K562 (cell line): Measurements from ENCODE around the gene PDIA2. TPM values are rescaled to one million over a fixed set of nuclear protein-coding genes. Genes with fewer than 3 reads are reported as not detected.

Experiments used
- ATF2 ChIP-seq: sonication (generic); formaldehyde crosslinking; IDR thresholded peaks from 2 replicates; pipeline ENCODE4 v1.8.1; 2022; ENCODE audit warnings: missing genetic modification reagents
- CBX3 ChIP-seq, 2 experiments: IDR thresholded peaks; 1 replicate in 1 of 2; 2 replicates in 1 of 2; pipeline ENCODE4 v1.6.1; 2012; ENCODE audit warnings: inconsistent platforms in 2 of 2, low read length in 2 of 2, borderline replicate concordance in 1 of 2, control low read depth in 1 of 2
- CREM ChIP-seq: IDR thresholded peaks from 2 replicates; pipeline ENCODE4 v1.6.1; 2014; ENCODE audit warnings: antibody characterized with exemption, low read depth
- HEY1 ChIP-seq: fragments of 250-450 bp; sonication (Bioruptor Pico); IDR thresholded peaks from 2 replicates; pipeline ENCODE4 v1.5.0; 2020; ENCODE audit warnings: mild to moderate bottlenecking, moderate library complexity, borderline replicate concordance
- HMBOX1 ChIP-seq: sonication (generic); IDR thresholded peaks from 2 replicates; pipeline ENCODE4 v1.6.1; 2016
- HNRNPUL1 ChIP-seq: fragments of 200-400 bp; formaldehyde crosslinking; IDR thresholded peaks from 2 replicates; pipeline ENCODE4 v1.6.1; 2017; ENCODE audit warnings: low read length
- HOXB6 ChIP-seq: fragments of 250-450 bp; sonication (Bioruptor Pico); IDR thresholded peaks from 2 replicates; pipeline ENCODE4 v1.5.1; 2022; ENCODE audit warnings: mild to moderate bottlenecking, borderline replicate concordance
- MAX ChIP-seq: sonication (generic); formaldehyde crosslinking; IDR thresholded peaks from 2 replicates; pipeline ENCODE4 v1.9.0; 2022; ENCODE audit warnings: mild to moderate bottlenecking, missing genetic modification reagents
- PHF20 ChIP-seq: fragments of 450-650 bp; IDR thresholded peaks from 2 replicates; pipeline ENCODE4 v1.6.1; 2018; ENCODE audit not compliant: partially characterized antibody
- PTBP1 ChIP-seq: fragments of 200-400 bp; formaldehyde crosslinking; IDR thresholded peaks from 2 replicates; pipeline ENCODE4 v1.6.1; 2017; ENCODE audit warnings: low read depth, low read length
- SMARCB1 ChIP-seq: IDR thresholded peaks from 2 replicates; pipeline ENCODE4 v1.6.1; 2011; ENCODE audit warnings: improper control_type of control experiment, low read depth; ENCODE audit not compliant: insufficient read length
- SREBF2 ChIP-seq: sonication (generic); formaldehyde crosslinking; IDR thresholded peaks from 2 replicates; pipeline ENCODE4 v1.4.0; 2020; ENCODE audit warnings: mild to moderate bottlenecking, missing genetic modification reagents
- STAT6 ChIP-seq: sonication (generic); formaldehyde crosslinking; IDR thresholded peaks from 2 replicates; pipeline ENCODE4 v1.8.1; 2023; ENCODE audit warnings: mild to moderate bottlenecking, missing genetic modification reagents
- THRA ChIP-seq: fragments of 450-650 bp; IDR thresholded peaks from 2 replicates; pipeline ENCODE4 v1.6.1; 2017; ENCODE audit warnings: mild to moderate bottlenecking, moderate library complexity
- ZC3H4 ChIP-seq: sonication (generic); formaldehyde crosslinking; IDR thresholded peaks from 2 replicates; pipeline ENCODE4 v1.9.0; 2021; ENCODE audit warnings: missing genetic modification reagents, borderline replicate concordance
- ZNF133 ChIP-seq: fragments of 250-450 bp; sonication (Bioruptor Pico); IDR thresholded peaks from 2 replicates; pipeline ENCODE4 v1.4.0; 2020; ENCODE audit warnings: mild to moderate bottlenecking
- ZNF224 ChIP-seq: sonication (generic); formaldehyde crosslinking; IDR thresholded peaks from 2 replicates; pipeline ENCODE4 v1.8.0; 2022; ENCODE audit warnings: mild to moderate bottlenecking, missing genetic modification reagents
- ZNF23 ChIP-seq: fragments of 250-450 bp; sonication (Bioruptor Pico); IDR thresholded peaks from 2 replicates; pipeline ENCODE4 v1.4.0; 2020; ENCODE audit warnings: mild to moderate bottlenecking
- polyA plus RNA-seq, 8 experiments: library from polyadenylated mRNA; depleted of rRNA in 4 of 8; stranded (reverse) in 5 of 8; unstranded in 3 of 8; fragments of >200 nt; fragmentation: Nextera tagmentation in 2 of 8; fragmentation: Illumina TruSeq in 1 of 8; extraction: Ambion mirVana in 2 of 8; extraction: Trizol in 1 of 8; gene quantifications; 2 replicates each; pipeline versions ENCODE4 v1.2.1 to v1.2.3, GENCODE V29; 2011 to 2014; ENCODE audit warnings: inconsistent platforms in 1 of 8, missing spikeins in 1 of 8
- total RNA-seq, 7 experiments: library from RNA; depleted of rRNA in 6 of 7; stranded (reverse); fragments of >200 nt in 6 of 7; fragmentation: Illumina TruSeq in 2 of 7; extraction: Trizol in 2 of 7; gene quantifications; 2 replicates each; pipeline versions ENCODE4 v1.2.1 to v1.2.3, GENCODE V29; 2011 to 2021; ENCODE audit warnings: low replicate concordance in 1 of 7

The PDIA2 gene
- total and polyA plus RNA-seq, 9 of the 15 experiments (the other 6 are each of a cell fraction or from before 2014, with no cell fraction given) = 0.13 to 0.92 (median 0.23) TPM; not detected in 4

GRCh38 chr16:234468-235305 is 48.3 kb upstream of the PDIA2 start, which contains the start of gene FAM234A (continued):
- no peak for TF ChIP-seq ATF2 (CRISPR knock-in tag)
- no peak for TF ChIP-seq CBX3 (IDR thresholded peaks at IDR 0.05; ENCODE audit: borderline replicate concordance in 1 of 2, low read length in 2 of 2)
- TF ChIP-seq SMARCB1 = no peak
- no peak for TF ChIP-seq HOXB6 (CRISPR knock-in tag)
- no peak for TF ChIP-seq ZNF133 (CRISPR knock-in tag)
- TF ChIP-seq MAX (CRISPR knock-in tag) = peak; percentile 70
- TF ChIP-seq HMBOX1 = no peak
- TF ChIP-seq PHF20 = peak; percentile 86
- no peak for TF ChIP-seq THRA
- no peak for TF ChIP-seq HEY1 (CRISPR knock-in tag)
- no peak for TF ChIP-seq HNRNPUL1
- no peak for TF ChIP-seq ZNF23
- TF ChIP-seq SREBF2 (CRISPR knock-in tag) = no peak
- TF ChIP-seq ZC3H4 = peak; percentile 96
- TF ChIP-seq PTBP1 = no peak
- TF ChIP-seq ZNF224 (CRISPR knock-in tag) = no peak
- no peak for TF ChIP-seq STAT6
- TF ChIP-seq CREM = peak; percentile 94
